Kasumi-1 (cell line): ENCODE measurements around the gene VPS13A.
A peak's percentile ranks its signal among the peaks of the same experiment; 100 is the strongest.

ENCODE experiments used
- DNase-seq, 2 experiments: peaks; one replicate each; lab custom pipeline; 2025; lab: John Stamatoyannopoulos, UW

Gene VPS13A

GRCh38 chr9:77177143-77177893 is at the start of gene VPS13A:
TSS of gene VPS13A (plus strand) at chr9:77177534. CDS start at chr9:77177705, 171 bp downstream.
- peak; percentile 90 to 93 for DNase-seq

GRCh38 chr9:77128125-77128789 is 49.1 kb upstream of the VPS13A start:
- no peak for DNase-seq

GRCh38 chr9:77131399-77131798 is 45.9 kb upstream of the VPS13A start:
- DNase-seq, result no peak

- no peak for DNase-seq
These were observed 44.3 kb upstream of the VPS13A start for GRCh38 chr9:77133011-77133410.

GRCh38 chr9:77142366-77142765 is 35.0 kb upstream of the VPS13A start:
- no peak for DNase-seq

- no peak for DNase-seq
These were observed 27.5 kb upstream of the VPS13A start for GRCh38 chr9:77149879-77150278.

GRCh38 chr9:77152289-77152688 is 25.0 kb upstream of the VPS13A start:
- no peak for DNase-seq

GRCh38 chr9:77156646-77157371 is 20.5 kb upstream of the VPS13A start:
- no peak for DNase-seq

- no peak for DNase-seq
These were observed 18.4 kb upstream of the VPS13A start for GRCh38 chr9:77158772-77159513.

GRCh38 chr9:77161191-77161590 is 16.1 kb upstream of the VPS13A start:
- DNase-seq, result no peak

- no peak for DNase-seq
These were observed 15.4 kb upstream of the VPS13A start for GRCh38 chr9:77161966-77162365.

- no peak for DNase-seq
These were observed 15.0 kb upstream of the VPS13A start for GRCh38 chr9:77162366-77162765.

- no peak for DNase-seq
These were observed 13.4 kb upstream of the VPS13A start for GRCh38 chr9:77163884-77164283.

GRCh38 chr9:77166193-77166592 is 11.1 kb upstream of the VPS13A start:
- no peak for DNase-seq

- no peak for DNase-seq
These were observed 6.2 kb upstream of the VPS13A start for GRCh38 chr9:77170991-77171699.

- no peak for DNase-seq
These were observed 2.2 kb upstream of the VPS13A start for GRCh38 chr9:77175151-77175550.

- no peak for DNase-seq
These were observed 1.2 kb upstream of the VPS13A start for GRCh38 chr9:77176106-77176505.

GRCh38 chr9:77176686-77177142 is 620 bp upstream of the VPS13A start:
- no peak for DNase-seq

- peak; percentile 50 to 55 for DNase-seq
These were observed 810 bp downstream of the VPS13A start for GRCh38 chr9:77177894-77178794.

- DNase-seq, result no peak
These were observed 2.7 kb downstream of the VPS13A start for GRCh38 chr9:77180056-77180455.
